ENCODE measurements around the gene SPINK4.

The SPINK4 gene

DNA sequence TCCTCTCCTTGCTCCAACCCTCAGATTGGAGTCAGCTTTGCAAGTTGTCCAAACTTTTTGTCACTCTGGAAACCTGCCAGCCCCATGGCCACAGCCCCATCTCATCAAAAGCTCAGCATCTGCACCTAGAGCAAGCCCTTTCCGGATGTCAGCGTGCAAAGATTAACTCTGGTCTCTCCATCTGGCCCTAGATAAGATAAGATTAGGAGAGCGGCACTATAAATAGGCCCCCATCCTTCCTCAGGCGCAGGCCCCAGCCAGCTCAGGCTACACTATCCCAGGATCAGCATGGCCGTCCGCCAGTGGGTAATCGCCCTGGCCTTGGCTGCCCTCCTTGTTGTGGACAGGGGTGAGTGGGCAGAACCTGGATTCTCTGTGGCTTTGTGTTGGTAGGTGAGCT is at the start of gene SPINK4:
TSS of gene SPINK4 (plus strand) at position 247 of the 400 bp plus-strand sequence. CDS start at position 289, 42 bp downstream.
- no peak for DNase-seq

- DNase-seq: no peak
Observed at GRCh38 chr9:33192493-33193255, 47.3 kb upstream of the SPINK4 start.

- DNase-seq: no peak
Observed at GRCh38 chr9:33193818-33194217, 46.1 kb upstream of the SPINK4 start.

- no peak for DNase-seq
Observed at GRCh38 chr9:33196736-33197135, 43.2 kb upstream of the SPINK4 start.

DNA sequence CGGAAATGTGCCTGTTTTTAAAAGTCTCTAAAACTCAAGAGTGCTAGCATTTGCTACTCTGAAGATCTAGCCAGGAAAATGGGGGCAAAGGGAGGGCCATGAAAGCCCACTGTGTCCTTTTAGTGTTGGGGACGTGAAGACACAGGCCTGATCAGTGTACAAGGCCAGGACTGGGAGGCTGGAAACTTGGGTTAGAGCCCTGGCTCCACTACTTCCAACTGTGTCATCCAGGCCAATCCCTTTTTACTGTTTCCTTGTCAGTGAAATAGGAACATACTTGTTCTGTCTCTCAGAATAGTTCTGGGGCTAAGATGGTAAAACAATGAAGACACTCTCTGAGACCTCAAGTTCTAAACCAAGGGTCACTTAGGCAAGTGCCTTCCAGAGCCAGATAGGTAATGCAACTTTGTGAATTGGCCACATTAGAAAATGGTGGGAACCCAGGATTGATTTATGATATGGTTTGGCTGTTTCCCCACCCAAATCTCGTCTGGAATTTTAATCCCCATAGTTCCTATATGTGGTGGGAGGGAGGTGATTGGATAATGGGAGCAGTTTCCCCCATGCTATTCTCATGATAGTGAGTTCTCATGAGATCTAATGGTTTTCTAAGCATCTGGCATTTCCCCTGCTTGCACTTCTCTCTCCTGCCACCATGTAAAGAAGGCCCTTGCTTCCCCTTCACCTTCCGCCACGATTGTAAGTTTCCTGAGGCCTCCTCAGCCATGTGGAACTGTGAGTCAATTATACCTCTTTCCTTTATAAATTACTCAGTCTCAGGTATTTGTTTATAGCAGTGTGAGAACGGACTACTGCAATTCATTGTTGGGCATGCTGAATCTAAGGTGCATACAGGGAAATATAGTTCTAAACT is 42.5 kb upstream of the SPINK4 start:
- DNase-seq: no peak

GRCh38 chr9:33198165-33198564 is 41.8 kb upstream of the SPINK4 start:
- DNase-seq: no peak

- no peak for DNase-seq
Observed at GRCh38 chr9:33202018-33202417, 37.9 kb upstream of the SPINK4 start.

GRCh38 chr9:33202552-33203201 is 37.3 kb upstream of the SPINK4 start:
- DNase-seq: no peak

- no peak for DNase-seq
Observed at GRCh38 chr9:33209394-33209793, 30.6 kb upstream of the SPINK4 start.

DNA sequence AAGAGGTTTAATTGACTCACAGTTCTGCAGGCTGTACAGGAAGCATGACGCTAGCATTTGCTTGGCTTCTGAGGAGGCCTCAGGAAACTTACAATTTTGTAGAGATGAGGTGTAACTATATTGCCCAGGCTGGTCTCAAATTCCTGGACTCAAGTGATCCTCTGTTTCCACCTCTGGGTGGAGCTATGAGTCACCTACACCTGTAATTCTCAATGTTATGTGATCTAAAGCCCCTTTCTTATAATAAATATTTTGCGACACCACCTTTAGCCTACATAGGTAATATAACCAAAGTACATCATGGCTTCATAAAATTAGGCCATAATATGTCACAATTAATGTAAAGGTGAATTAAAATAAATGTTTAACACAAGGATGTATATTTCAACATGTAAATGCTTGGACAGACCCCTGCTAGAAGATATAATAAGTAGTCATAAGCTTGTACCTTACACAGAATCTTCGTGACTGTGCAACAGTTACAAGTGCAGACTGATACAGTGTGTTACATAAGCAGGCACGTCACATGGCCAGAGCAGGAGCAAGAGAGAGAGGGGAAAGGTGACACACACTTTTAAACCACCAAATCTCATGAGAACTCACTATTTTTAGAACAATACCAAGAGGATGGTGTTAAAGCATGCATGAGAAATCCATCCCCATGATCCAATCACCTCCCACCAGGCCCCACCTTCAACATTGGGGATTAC is 29.8 kb upstream of the SPINK4 start:
- DNase-seq: no peak

- DNase-seq: no peak
Observed at GRCh38 chr9:33211695-33212393, 28.1 kb upstream of the SPINK4 start.

DNA sequence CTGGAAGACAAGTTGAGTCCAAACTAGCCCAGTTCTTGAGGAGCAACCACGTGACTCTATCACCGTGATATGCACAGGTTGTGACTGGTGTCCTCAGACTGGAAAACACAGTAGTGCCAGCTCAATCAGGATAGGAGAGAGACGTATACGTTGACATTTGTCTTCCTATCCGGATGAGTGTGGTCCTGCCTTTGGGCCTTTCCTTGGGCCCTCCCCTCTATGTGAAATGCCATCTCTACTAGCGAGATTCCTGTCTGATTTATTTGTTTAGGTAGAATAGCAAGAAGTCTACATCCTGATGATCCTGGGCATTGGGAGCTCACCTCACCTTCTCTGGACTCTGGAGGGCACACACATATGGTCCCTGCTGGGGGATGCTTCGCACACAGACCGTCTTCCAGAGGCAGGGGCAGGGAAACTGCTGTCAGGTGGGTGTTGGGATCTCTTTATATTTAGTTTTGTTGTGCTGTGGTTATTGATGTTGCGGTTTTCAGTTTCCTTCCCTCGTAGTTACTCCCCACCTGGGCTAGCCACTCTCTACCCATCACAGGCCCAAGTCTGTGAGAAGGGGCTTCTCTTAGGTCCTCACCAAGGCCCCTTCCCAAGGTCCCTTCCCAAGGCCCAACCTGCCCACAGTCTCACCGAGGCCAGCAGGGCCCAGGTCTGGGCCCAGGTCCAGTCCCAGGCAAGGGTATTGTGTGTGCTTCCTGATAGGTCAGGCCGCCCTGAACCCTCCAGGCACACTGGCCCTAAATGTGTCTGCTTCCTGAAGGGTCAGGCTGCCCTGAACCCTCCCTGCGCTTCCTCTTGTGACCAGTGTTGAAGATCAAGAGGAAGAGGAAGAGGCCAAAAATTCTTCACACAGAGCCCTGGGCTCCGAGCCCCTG is 19.0 kb upstream of the SPINK4 start:
- no peak for DNase-seq

- DNase-seq: no peak
Observed at GRCh38 chr9:33221568-33221884, 18.4 kb upstream of the SPINK4 start.

DNA sequence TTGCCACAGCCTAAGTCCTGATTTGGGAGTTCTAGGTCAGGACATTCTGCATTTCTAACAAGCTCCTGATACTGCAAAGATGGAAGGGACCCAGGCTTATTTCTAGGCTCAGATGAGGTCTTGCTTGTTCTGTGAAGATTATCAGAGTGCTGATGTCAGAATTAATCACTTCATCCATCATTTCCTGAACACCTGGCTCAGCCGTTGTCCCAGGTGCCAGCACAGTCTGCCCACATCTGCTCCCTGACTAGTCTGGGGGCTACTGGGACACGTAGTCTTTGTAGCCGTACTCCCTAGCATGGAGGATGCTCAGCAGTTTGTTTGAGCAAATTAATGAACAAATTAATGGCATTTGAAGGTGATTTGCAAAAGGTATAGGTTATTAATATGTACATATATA is 17.9 kb upstream of the SPINK4 start:
- DNase-seq: no peak

- DNase-seq: no peak
Observed at GRCh38 chr9:33223696-33224095, 16.3 kb upstream of the SPINK4 start.

DNA sequence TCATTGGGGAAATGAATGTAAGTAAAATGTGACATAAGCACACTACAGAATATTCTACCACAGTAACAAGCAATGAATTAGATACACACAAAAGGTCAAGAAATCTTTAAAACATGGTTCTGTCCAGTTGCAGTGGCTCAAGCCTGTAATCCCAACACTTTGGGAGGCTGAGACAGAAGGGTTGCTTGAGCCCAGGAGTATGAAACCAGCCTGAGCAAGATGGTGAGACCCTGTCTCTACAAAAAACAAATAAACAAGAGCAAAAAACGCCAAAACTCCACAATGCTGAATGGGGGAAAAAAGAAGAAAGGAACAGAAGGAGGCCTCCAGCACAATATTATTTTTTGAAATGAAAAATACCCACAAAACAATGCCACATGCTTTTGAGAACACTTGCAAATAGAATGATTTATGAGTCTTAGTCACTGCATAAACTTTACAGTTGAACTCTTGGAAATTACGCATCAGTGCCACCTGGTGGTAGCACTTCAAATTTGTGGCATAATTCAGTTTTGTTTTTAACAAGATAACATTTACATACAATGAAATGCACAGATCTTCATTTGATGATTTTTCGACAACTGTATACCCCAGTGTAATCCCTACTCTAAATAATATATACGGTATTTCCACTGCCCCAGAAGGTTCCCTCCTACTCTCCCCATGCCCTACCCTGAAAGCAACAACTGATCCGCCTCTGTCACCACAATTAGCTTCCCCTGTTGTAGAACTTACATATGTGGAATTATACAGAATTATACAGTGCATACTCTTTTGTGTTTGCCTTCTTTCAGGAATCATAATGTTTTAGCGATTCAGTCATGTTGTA is 14.4 kb upstream of the SPINK4 start:
- DNase-seq: no peak

- DNase-seq: no peak
Observed at GRCh38 chr9:33227008-33227398, 13.0 kb upstream of the SPINK4 start.

DNA sequence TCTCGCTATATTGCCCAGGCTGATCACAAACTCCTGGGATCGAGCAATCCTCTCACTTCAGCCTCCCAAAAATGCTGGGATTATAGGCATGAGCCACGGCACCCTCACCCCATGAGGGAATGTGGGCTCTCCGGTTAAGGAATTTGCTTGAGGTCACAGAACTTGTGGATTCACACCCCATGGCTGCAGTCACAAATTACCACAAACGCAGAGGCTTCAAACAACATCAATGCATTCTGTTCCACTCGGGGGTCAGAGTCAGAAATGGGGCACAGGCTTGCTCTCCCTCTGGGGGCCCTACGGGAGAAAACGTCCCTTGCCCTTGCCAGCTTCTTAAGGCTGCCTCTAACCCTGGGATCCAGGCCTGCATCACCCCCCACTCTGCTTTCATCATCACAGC is 12.2 kb upstream of the SPINK4 start:
- no peak for DNase-seq

- DNase-seq: no peak
Observed at GRCh38 chr9:33228606-33229005, 11.4 kb upstream of the SPINK4 start.

DNA sequence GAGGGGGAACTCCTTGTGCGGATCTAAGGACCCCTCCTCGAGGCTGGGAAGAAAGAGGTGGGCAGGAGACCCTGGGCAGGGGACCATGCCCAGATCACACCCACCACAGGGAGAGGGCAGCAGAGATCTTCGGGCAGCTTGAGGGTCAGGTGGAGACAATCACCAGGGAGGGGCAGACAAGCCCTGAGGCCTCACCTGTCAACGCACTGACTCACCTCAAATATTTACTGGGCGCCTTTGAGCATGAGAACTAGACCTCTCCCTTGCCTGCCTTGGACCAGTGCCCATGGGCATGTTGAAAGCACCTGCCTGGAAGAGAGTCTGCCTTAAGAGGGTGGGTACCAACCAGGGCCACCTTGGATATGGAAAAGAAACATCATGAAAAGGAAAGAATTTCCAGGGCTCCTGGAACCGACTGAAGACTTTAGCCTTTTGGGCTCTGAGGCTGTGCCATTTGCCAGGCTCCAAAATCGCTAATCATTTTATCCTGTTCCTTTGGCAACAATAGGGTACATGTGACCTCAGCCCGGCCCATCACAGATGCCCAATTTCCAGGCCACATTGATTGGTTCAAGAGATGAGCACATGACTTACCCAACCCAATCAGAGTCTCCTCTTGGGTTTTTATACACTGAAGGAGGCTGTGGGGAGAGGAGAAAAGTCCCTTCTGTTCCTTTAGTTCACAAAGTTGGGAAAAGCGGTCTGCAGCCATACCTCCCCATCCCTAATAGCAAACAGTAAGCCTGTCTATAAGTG is 10.4 kb upstream of the SPINK4 start:
- no peak for DNase-seq

All from NCI-H187 treated with DMSO at 0.1 percent for 48 hours (cell line).